ENCODE results near the gene KYNU.
"Not testable (repeated sequence)": the region's sequence is repeated elsewhere in the genome, so short reads cannot be mapped to it uniquely, and the experiment has no call there.

The KYNU gene

DNA sequence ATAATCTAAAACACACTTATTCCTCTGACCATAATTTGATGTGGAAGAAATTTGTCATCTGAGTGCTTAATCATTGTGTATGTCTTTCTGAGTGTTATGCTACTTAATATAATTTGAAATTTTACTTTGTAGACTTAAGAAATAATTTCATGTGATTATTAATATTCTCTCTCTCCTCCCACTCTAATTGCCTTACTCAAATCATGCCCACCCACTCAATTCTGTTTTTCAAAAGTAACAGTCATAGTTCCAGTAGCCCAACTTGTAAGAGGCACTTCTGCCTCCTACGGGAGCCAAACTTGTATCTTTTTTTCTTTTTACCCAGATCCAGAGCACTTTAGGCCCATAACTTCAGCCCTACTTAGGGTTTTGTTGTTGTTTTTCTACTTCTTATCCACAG is 18.5 kb upstream of the KYNU start:
- WGBS (ENCODE audit: insufficient coverage, insufficient read length) = no CpG with 5 or more reads among the region's 1 CpG
- no peak for DNase-seq (ENCODE audit: low read depth, low spot score)
- Histone ChIP-seq H3K9me3 (ENCODE audit: control insufficient read depth, insufficient read depth, low read length) (no peaks in the 10 kb centered on the region), H3K27me3 (ENCODE audit: control insufficient read depth, insufficient read depth, low read length) (no peaks in the 10 kb centered on the region), H3K4me1 (ENCODE audit: control insufficient read depth, insufficient read depth, low read length) (no peaks in the 10 kb centered on the region), H3K4me3 (ENCODE audit: low read length) (no peak overlapping the region), H3K36me3 (ENCODE audit: control insufficient read depth, insufficient read depth, low read length) (no peaks in the 10 kb centered on the region), H3K27ac (ENCODE audit: low read length) (no peak overlapping the region)

DNA sequence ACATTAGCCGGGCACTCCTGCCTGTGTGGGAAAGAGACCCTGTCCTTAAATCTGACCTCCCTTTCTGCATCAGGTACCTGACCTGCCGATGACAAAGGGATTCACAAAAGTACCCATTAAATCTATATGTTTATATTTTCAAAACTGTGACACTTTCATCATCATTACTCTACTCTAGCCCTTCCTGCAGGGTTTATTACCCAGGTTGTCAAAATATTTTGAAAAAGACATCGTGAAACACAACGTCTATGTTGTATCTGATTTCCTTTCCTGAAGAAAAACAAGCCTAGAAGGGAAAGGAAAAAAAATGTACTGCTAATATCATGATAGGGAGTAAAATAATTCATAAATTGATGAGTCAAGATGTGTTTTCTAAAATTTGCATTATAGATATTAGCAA is 15.2 kb upstream of the KYNU start:
- no peaks in the 10 kb centered on the region for H3K36me3 ChIP-seq (ENCODE audit: control insufficient read depth, insufficient read depth, low read length)
- H3K27ac ChIP-seq (ENCODE audit: low read length) = no peak overlapping the region
- no peak overlapping the region for H3K4me3 ChIP-seq (ENCODE audit: low read length)
- H3K27me3 ChIP-seq (ENCODE audit: control insufficient read depth, insufficient read depth, low read length) = no peaks in the 10 kb centered on the region
- H3K4me1 ChIP-seq (ENCODE audit: control insufficient read depth, insufficient read depth, low read length) = no peaks in the 10 kb centered on the region
- DNase-seq (ENCODE audit: low read depth, low spot score) = no peak
- no peaks in the 10 kb centered on the region for H3K9me3 ChIP-seq (ENCODE audit: control insufficient read depth, insufficient read depth, low read length)
- WGBS (ENCODE audit: insufficient coverage, insufficient read length) = no CpG with 5 or more reads among the region's 4 CpGs

DNA sequence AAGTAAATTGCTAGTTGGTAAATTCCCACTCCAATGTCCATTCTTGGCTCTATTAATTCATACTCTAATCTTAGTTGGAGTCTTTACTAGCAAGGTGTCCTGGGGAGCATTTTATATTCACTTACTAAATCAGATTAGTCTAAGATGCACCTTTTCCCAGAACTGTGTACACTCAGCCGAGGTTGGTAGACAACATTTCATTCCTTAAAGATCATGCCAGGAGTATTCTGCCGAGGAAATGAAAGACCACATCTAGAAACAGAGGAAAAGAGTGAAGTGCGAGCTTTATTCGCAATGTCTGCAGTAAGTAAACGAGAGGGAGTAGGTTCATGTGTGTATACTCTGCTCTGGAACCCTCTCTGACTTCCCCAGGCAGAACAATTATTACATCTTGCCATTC is 14.6 kb upstream of the KYNU start:
- H3K9me3 ChIP-seq (ENCODE audit: control insufficient read depth, insufficient read depth, low read length) = no peaks in the 10 kb centered on the region
- no peaks in the 10 kb centered on the region for H3K36me3 ChIP-seq (ENCODE audit: control insufficient read depth, insufficient read depth, low read length)
- DNase-seq (ENCODE audit: low read depth, low spot score) = no peak
- no peaks in the 10 kb centered on the region for H3K27me3 ChIP-seq (ENCODE audit: control insufficient read depth, insufficient read depth, low read length)
- WGBS (ENCODE audit: insufficient coverage, insufficient read length) = no CpG with 5 or more reads among the region's 5 CpGs
- H3K4me3 ChIP-seq (ENCODE audit: low read length) = no peak overlapping the region
- H3K27ac ChIP-seq (ENCODE audit: low read length) = no peak overlapping the region
- H3K4me1 ChIP-seq (ENCODE audit: control insufficient read depth, insufficient read depth, low read length) = no peaks in the 10 kb centered on the region

DNA sequence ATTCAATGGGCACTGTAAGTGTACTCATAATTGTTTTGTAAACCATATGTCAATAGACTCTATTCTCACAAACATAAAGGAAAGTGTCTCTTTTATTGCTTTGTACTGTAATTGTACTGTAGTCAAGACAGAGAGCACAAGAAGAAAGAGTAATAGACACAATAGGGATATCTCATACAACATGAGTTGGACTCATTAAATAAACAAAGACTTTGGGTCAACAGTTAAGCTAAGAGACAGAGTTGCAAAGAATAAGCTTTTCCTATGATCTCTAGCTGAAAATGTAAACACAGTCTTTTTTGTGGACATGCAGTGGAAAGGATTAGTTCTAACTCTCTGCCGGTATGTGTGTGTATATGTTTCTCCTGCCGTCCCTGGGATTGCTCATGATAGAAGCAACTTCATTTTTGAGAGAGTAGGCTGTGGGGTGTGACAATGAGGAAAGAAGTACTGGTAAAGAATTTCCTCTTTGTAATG is 13.9 kb upstream of the KYNU start:
- Histone ChIP-seq H3K27ac (ENCODE audit: low read length) (no peak overlapping the region), H3K4me1 (ENCODE audit: control insufficient read depth, insufficient read depth, low read length) (no peaks in the 10 kb centered on the region), H3K4me3 (ENCODE audit: low read length) (no peak overlapping the region), H3K27me3 (ENCODE audit: control insufficient read depth, insufficient read depth, low read length) (no peaks in the 10 kb centered on the region), H3K36me3 (ENCODE audit: control insufficient read depth, insufficient read depth, low read length) (no peaks in the 10 kb centered on the region), H3K9me3 (ENCODE audit: control insufficient read depth, insufficient read depth, low read length) (no peaks in the 10 kb centered on the region)
- no CpG with 5 or more reads among the region's 2 CpGs for WGBS (ENCODE audit: insufficient coverage, insufficient read length)
- DNase-seq (ENCODE audit: low read depth, low spot score) = no peak

DNA sequence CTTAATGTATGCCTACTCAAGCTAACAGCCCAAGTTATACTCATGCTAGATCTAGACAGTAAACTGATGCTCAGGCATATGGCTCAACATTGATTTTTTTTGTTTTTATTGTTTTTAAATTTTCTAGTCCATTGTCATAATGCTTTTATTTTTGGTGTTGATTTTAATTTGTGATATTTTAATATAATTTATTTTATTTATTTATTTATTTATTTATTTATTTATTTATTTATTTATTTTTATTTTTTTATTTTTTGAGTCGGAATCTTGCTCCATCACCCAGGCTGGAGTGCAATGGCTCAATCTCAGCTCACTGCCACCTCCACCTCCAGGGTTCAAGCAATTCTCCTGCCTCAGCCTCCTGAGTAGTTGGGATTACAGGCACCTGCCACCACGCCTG is 12.9 kb upstream of the KYNU start:
- H3K4me3 ChIP-seq (ENCODE audit: low read length); H3K27ac ChIP-seq (ENCODE audit: low read length); H3K4me1 ChIP-seq (ENCODE audit: control insufficient read depth, insufficient read depth, low read length); H3K9me3 ChIP-seq (ENCODE audit: control insufficient read depth, insufficient read depth, low read length); H3K36me3 ChIP-seq (ENCODE audit: control insufficient read depth, insufficient read depth, low read length); H3K27me3 ChIP-seq (ENCODE audit: control insufficient read depth, insufficient read depth, low read length); DNase-seq (ENCODE audit: low read depth, low spot score): not testable (repeated sequence)
- no CpG with 5 or more reads among the region's 2 CpGs for WGBS (ENCODE audit: insufficient coverage, insufficient read length)

DNA sequence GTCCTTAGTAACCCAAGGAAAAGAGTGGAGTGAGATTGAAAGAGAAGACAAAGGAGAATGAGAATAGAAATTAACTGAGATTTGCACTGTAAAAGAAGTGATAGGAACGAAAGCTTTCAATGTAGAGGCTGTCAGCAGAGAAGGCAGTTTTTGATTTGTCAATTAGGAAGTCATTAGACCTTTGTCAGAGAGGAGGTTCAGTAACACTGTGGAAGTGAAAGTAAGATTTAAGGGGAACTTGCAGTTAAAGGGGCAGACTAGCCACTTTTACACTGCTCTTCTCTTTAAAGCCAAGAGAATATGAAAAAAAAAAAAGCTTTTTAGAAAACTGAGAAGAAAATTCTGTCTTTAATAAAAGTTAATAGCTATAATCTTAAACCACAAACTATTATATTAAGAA is 11.5 kb upstream of the KYNU start:
- no peaks in the 10 kb centered on the region for H3K27me3 ChIP-seq (ENCODE audit: control insufficient read depth, insufficient read depth, low read length)
- DNase-seq (ENCODE audit: low read depth, low spot score) = no peak
- H3K4me1 ChIP-seq (ENCODE audit: control insufficient read depth, insufficient read depth, low read length) = no peaks in the 10 kb centered on the region
- no peaks in the 10 kb centered on the region for H3K36me3 ChIP-seq (ENCODE audit: control insufficient read depth, insufficient read depth, low read length)
- no peak overlapping the region for H3K27ac ChIP-seq (ENCODE audit: low read length)
- no peaks in the 10 kb centered on the region for H3K9me3 ChIP-seq (ENCODE audit: control insufficient read depth, insufficient read depth, low read length)
- no peak overlapping the region for H3K4me3 ChIP-seq (ENCODE audit: low read length)
- WGBS (ENCODE audit: insufficient coverage, insufficient read length) = no CpG with 5 or more reads among the region's 1 CpG

DNA sequence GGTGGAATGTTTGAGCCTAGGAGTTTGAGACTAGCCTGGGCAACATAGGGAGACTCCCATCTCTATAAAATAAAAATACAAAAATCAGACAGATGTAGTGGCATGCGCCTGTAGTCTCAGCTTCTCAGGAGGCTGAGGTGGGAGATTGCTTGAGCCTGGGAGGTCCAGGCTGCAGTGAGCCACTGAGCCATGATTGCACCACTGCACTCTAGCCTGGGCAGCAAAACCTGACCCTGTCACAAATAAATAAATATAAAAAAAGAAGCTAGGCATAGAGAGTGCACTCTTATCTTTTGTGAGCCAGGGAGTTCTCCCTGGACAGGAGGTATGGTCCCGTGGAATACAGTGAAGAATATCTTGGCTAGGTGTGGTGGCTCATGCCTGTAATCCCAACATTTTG is 11.0 kb upstream of the KYNU start:
- DNase-seq (ENCODE audit: low read depth, low spot score) = no peak
- Histone ChIP-seq H3K36me3 (ENCODE audit: control insufficient read depth, insufficient read depth, low read length) (no peaks in the 10 kb centered on the region), H3K9me3 (ENCODE audit: control insufficient read depth, insufficient read depth, low read length) (no peaks in the 10 kb centered on the region), H3K4me3 (ENCODE audit: low read length) (no peak overlapping the region), H3K4me1 (ENCODE audit: control insufficient read depth, insufficient read depth, low read length) (no peaks in the 10 kb centered on the region), H3K27me3 (ENCODE audit: control insufficient read depth, insufficient read depth, low read length) (no peaks in the 10 kb centered on the region), H3K27ac (ENCODE audit: low read length) (no peak overlapping the region)
- no CpG with 5 or more reads among the region's 2 CpGs for WGBS (ENCODE audit: insufficient coverage, insufficient read length)

DNA sequence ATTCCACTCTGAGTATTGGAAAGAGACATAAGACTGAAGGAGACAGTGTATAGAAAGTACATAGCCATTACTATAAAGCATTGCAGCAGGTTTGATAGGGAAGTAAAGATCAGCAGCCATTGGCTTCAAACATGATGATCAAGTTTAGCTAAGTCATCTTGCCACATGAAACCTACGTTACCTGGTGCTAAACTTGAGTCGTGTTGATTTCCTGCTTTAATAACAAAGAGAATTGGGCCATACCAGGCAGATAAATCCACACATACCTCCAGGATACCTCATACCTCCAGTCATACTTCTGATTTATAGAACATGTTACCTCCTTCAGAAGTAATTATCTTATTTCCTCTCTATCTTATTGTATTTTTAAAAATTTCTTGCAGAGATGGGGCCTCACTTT is 10.3 kb upstream of the KYNU start:
- H3K4me3 ChIP-seq (ENCODE audit: low read length) = no peak overlapping the region
- no peaks in the 10 kb centered on the region for H3K4me1 ChIP-seq (ENCODE audit: control insufficient read depth, insufficient read depth, low read length)
- H3K27me3 ChIP-seq (ENCODE audit: control insufficient read depth, insufficient read depth, low read length) = no peaks in the 10 kb centered on the region
- no peaks in the 10 kb centered on the region for H3K9me3 ChIP-seq (ENCODE audit: control insufficient read depth, insufficient read depth, low read length)
- H3K27ac ChIP-seq (ENCODE audit: low read length) = no peak overlapping the region
- WGBS (ENCODE audit: insufficient coverage, insufficient read length) = no CpG with 5 or more reads among the region's 2 CpGs
- DNase-seq (ENCODE audit: low read depth, low spot score) = no peak
- no peaks in the 10 kb centered on the region for H3K36me3 ChIP-seq (ENCODE audit: control insufficient read depth, insufficient read depth, low read length)

DNA sequence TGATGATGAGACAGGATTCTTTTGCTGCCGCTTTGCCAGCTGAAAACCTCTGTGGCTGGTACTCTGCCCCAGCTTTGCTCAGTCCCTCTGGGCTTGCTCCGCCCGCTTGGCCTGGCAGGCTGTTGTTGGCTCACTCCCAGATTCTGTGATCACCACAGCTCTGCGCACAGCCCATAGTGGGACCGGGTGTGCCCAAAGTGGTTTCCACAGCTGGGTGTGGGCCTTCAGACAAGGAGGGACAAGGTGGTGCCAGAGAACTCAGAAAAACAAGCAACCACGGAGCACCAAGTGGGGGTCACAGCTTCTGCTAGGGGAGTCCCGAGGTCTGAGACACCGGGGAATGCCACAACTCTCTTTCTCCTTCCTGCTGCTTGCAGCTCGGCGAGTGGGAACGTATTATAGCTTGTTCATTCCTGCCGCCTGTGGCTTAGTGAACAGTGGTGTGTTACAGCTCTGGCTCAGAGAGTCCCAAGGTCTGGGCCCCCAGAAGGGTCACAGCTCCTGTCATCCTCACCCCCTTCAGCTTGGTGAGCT is 9.2 kb upstream of the KYNU start:
- Histone ChIP-seq H3K27ac (ENCODE audit: low read length) (no peak overlapping the region), H3K9me3 (ENCODE audit: control insufficient read depth, insufficient read depth, low read length) (no peaks in the 10 kb centered on the region), H3K4me1 (ENCODE audit: control insufficient read depth, insufficient read depth, low read length) (no peaks in the 10 kb centered on the region), H3K27me3 (ENCODE audit: control insufficient read depth, insufficient read depth, low read length) (no peaks in the 10 kb centered on the region), H3K36me3 (ENCODE audit: control insufficient read depth, insufficient read depth, low read length) (no peaks in the 10 kb centered on the region), H3K4me3 (ENCODE audit: low read length) (no peak overlapping the region)
- no peak for DNase-seq (ENCODE audit: low read depth, low spot score)
- no CpG with 5 or more reads among the region's 12 CpGs for WGBS (ENCODE audit: insufficient coverage, insufficient read length)

DNA sequence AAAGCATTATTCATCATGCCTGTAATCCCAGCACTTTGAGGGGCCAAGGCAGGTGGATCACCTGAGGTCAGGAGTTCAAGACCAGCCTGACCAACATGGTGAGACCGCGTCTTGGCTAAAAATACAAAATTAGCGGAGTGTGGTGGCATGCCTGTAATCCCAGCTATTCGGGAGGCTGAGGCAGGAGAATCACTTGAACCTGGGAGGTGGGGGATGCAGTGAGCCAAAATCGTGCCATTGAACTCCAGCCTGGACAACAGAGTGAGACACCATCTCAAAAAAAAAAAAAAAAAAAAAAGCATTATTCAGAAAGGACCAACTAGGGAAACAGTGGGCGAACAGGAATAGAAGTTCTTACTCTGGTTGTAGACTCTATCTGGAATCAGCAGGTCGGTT is 8.4 kb upstream of the KYNU start:
- not testable (repeated sequence) for H3K27me3 ChIP-seq (ENCODE audit: control insufficient read depth, insufficient read depth, low read length); H3K36me3 ChIP-seq (ENCODE audit: control insufficient read depth, insufficient read depth, low read length); H3K4me3 ChIP-seq (ENCODE audit: low read length); H3K4me1 ChIP-seq (ENCODE audit: control insufficient read depth, insufficient read depth, low read length); H3K27ac ChIP-seq (ENCODE audit: low read length); H3K9me3 ChIP-seq (ENCODE audit: control insufficient read depth, insufficient read depth, low read length); DNase-seq (ENCODE audit: low read depth, low spot score)
- WGBS (ENCODE audit: insufficient coverage, insufficient read length) = no CpG with 5 or more reads among the region's 7 CpGs

DNA sequence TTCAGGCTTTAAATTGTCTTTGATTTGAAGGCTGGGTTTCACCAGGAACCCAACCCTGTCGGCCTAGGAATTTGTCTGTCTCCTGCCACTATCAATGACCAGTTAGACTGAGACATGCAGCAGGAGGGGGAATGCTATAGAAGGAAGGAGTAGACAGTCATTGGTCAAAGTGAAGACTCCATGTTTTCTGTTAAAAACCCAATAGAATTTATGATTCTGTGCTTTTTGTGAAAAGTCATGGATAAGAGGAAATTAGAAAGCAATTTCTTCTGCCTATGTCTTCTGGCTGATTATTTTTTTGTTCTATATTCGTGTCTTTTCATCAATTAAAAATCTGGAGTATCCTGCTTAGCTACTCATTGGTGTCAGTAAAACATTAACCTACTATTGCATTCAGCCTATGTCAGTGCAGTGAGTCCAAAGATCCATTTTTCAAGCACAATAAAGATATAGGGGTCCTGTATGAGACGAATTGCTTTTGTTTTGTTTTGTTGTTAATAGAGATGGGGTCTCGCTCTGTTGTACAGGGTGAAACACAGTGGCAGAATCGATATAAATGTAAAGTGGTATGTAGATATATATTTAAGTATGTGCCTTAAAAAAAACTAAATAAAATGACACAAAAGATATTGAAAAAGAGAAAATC is 7.9 kb upstream of the KYNU start:
- Histone ChIP-seq H3K4me1 (ENCODE audit: control insufficient read depth, insufficient read depth, low read length) (no peaks in the 10 kb centered on the region), H3K36me3 (ENCODE audit: control insufficient read depth, insufficient read depth, low read length) (no peaks in the 10 kb centered on the region), H3K27ac (ENCODE audit: low read length) (no peak overlapping the region), H3K9me3 (ENCODE audit: control insufficient read depth, insufficient read depth, low read length) (no peaks in the 10 kb centered on the region), H3K27me3 (ENCODE audit: control insufficient read depth, insufficient read depth, low read length) (no peaks in the 10 kb centered on the region), H3K4me3 (ENCODE audit: low read length) (no peak overlapping the region)
- no CpG with 5 or more reads among the region's 5 CpGs for WGBS (ENCODE audit: insufficient coverage, insufficient read length)
- DNase-seq (ENCODE audit: low read depth, low spot score) = no peak
